NCI-H1694 treated with DMSO at 0.1 percent for 48 hours (cell line): ENCODE data around the gene GNAZ.
A peak's percentile ranks its signal among the peaks of the same experiment; 100 is the strongest.

ENCODE experiments used
- DNase-seq: peaks from one replicate; lab custom pipeline; 2025; lab: John Stamatoyannopoulos, UW

Gene GNAZ

DNA sequence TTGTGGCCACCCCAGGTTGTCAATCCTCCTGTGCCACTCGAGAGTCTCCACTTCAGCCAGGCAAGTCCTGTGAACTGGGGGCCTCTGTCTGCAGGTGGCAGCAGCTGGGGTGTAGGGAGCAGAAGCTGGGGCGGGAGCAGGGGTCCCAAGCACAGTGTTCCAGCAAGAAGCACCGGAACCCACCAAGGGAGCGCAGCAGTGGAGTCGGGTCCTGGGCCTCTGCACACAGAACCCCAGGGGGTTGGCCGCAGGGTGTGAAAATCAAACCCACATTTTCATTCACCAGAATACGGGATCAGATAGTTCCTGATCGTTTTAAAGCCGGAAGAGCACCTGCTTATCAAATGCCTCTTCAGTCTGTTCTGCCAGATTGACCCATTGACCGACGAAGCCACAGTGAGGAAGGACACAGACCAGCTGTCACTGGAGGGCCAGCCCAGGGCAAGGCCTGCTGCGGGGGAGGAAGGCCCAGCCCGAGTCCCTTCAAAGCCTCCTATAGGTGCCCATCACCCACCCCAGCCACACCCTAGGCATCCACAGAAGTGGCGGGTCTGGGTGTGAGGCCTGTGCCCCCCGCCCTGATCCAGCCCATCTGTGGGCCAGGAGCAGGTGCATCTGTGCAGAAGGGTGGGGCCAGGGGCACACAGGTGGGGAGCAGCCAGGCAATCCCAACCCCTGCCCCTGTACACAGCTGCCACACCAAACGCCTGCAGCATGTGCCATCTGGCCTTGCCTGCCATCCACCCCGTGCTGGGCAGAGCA, 37.3 kb downstream of the GNAZ start:
- peak; percentile 45 for DNase-seq

DNA sequence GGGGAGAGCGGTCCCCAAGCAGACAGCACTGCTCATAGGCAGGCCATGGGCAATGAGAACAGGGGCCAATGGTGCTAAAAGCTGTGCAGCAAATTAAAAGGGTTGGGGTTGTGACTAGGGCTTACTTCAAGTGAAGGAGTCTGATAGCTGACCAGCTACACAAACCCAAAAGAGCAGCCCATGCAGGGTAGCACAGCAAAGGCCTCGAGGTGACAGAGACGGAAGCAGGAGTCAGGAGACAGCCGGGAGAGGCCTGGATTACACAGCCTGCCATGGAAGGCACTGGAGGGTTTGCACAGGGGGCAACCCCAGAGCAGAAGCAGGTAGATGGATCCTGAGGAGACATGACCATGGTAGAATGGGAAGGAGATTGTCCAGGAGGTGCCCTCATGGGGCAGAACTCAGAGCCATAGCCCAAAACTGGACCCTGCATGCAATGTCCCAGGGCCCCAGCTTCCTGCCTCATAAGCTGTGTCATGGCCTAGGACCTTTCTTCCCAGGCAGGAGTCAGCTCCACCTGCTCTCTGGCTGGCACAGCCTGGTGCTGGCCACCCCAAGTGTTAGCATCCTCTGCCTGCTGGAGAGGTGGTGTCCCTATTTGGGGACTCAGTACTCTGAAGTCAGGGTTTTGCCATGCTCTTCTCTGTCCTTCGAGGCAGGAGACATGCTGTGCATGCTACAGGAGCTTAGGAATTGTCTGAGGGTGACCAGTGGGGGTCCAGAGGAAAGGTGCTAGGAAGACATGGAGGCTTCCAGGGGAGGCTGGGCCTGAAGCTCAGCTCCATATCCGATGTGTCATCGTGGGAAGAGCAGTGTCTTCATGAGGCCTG, 38.1 kb downstream of the GNAZ start:
- DNase-seq, result no peak

DNA sequence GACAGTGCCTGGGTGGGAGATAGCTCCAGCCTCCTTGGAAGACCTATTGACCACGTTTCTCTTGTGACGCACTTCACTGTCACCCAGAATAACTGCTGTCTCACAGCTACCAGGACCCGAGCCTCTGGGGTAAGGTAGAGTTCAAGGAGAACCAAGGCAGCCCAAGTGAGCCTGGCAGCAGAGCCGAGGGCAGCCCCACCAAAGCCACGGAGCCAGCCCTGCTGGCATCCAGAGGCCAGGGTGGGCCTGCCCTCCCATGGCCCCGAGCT, 38.7 kb downstream of the GNAZ start:
- no peak for DNase-seq

DNA sequence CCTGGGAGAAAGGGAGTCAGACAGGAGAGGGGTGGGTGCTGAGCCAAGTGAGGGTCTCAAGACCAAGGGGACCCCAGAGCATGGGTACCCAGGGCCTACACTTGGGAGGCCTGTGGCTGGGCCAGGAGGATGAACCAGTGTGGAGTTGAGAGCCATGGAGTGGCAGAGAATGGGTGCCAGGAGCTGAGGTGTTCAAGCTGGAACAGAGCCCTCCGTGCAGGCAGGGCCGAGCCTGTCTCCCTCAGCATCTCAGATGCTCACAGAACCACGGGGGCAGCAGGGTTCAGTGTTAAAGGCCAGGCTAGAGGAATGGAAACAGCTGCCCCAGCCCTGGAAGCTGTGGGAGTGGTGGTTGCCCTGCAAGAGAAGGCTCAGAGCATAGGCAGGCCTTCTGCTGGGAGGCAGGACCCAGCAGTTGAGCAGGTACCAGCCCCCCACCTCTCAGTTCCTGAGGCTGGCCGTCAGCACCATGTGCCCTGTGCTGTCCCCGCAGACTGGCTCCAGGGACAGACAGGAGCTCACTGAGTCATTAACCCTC, 39.2 kb downstream of the GNAZ start:
- DNase-seq, result no peak

DNA sequence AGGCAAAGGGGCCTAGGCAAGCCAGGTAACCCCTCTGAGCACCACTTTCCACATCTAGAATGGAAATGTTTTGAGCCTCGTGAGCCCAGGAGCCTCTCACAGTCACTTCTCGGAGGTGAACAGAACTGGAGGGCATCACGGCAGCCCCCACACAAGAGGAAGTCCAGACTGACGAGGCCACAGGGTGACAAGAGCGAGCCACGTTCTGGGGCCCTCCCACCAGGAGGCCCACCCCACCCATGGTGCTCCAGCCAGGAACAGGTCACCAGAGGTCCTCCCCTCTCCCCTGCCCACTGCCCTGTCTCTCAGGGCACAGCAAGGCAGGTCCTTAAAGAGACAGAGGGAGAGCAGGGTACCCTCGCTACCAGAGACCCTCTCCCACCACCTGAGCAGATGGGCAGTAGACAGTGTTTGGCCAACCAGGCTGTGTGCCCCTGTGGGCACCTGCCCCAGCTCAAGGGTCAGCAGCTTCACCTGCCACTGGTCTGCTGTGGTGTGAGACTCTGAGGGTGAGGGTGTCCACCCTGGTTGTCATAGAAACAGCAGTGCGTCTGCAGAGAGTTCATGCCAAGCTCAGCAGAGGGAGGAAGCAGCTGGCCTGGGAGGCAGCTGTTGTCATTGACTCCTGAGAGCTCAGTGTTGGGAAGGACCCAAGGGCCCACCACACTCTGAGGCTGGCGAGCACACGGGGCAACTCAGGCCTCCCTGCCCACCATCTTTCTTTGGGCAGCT, 40.0 kb downstream of the GNAZ start:
- DNase-seq, result no peak

DNA sequence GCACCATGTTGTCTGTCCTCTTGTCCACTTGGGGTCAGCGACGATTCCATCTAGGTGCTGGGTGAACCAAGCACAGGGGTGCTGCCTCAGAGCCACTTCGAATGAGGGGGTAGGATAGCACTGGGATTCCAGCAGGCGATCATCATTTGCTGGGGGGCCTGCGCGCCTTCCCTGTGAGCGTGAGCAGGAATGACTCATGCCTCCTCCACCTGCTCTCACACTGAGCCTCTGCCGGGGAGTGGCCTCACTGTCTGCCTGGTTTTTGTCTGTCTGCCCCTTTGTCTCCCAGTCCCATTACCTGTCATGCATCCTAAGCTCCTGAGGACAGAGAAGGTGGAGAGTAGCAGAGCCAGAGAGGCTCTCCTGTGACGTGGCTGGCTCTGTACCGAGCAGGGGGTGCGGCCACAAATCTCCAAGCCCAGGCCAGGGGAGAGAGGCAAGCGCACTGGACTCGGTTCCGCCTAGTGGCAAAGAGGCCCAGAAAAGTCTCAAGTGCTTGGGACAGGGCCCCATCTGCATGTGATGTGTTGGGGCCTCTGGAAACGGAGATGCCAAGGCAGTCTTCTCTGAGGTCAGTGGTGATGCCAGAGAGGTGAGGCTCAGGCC, 40.7 kb downstream of the GNAZ start:
- peak; percentile 14 for DNase-seq

DNA sequence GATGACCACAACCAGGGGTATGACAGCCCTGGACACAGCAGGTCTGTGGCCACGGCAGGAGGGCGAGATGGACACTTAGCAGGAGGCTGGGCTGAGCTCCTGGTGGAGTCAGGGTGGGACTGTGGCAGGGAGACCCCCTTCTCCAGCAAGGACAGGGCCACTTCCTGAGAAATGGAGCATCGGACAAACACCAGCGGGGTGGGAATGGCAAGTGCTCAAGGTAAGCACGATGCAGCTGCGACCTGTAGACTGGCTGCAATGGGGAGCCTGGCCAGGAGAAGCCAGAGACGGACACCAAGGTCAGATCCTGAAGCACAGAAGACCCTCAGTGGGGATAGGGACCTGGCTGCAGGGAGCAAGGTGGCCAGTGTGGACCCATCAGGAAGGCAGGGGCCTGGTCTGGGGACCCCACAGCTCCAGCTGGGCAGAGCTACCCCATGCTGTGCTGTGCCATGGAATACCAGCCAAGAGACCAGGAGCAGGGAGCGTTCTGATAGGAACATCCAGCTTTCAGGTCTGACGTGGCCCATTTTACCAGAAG, 42.2 kb downstream of the GNAZ start:
- no peak for DNase-seq

DNA sequence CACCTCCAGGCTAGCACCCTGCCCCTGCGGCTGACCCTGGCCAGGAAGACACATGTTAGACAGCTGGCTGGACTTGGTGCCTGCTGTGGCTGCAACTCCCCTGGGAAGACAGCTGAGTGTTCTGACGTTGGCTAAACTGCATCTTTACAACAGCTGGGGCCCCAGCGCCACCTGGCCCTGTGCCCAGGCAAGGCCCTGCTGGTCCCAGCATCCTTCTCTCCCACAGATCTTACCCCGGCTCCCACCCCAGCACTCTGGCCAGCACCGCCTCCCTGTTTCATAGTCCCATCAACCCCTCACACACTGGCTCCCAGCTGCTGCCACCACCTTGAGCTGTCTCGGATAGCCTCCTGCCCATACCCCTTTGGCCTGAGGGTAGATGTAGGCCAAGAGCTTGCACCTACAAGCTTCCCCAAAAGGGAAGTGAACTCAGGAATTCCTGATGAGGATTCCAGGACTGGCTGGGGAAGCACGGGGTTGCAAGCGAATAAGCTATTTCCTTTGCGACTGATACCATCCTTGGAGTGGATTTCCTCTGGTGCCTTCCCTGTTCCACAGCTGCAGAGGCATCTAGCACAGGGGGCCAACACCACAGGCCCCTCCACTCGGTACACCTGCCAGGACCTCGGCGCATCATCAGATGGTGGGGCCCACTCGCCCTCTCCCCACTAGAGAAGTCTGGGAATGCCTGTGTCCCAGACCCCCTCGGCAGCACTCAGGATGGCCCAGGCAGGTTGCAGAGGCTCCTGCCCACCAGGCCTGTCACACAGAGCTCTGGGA, 42.9 kb downstream of the GNAZ start:
- peak; percentile 79 for DNase-seq

DNA sequence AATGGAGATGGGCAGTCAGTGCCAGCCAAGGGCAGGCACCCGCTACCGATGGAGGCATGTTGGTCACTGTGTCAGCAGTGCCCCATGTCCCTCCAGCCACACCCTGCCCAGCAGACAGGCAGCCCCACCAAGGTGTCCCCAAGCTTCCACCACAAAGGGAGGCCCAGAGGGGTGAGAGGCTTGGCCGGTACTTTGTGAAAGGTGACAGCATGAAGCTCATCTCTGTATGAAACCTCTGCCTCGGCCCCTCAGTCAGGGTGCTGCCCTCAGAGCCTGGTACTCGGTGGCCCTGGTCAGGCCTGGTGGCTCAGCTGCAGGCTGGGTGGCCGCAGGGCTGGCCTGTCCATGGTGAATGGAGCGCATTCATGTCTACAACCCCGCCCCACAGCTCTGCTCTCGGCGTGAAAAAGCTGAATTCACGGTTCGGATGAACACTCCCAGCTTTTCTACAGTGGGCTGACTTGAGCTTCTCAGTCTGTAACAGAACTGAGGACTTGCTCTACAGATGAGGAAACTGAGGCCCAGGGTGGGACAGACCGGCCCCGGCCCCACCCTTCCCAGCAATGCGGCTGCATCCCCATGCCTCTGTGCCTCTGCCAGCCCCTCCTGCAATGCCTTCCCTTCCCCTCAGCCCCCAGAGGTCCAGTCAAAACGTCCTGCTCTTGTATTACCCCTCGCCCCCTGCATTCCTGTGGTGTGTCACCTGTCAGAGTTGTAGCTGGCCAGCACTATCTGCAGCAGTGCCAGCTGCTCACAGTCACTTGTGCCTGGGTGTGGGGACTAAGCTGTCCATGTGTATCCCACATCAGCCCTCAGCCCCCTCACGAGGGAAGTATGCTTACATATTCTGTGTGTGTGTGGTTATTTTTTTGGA, 43.8 kb downstream of the GNAZ start:
- no peak for DNase-seq

DNA sequence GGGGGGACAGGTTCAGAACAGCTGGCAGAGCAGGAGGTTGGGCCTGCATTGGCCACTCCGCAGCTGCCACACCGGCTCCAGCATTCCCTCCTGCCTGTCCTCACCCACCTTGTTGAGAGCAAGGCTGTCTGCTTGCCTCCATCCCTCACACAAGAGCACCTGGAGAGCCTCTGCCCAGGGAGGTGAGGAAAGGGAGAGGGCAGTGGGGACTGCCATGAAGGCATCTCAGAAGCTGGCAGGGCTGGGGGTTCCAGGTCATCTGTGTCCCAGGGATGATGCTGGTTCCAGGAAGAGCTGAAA, 44.4 kb downstream of the GNAZ start:
- no peak for DNase-seq

DNA sequence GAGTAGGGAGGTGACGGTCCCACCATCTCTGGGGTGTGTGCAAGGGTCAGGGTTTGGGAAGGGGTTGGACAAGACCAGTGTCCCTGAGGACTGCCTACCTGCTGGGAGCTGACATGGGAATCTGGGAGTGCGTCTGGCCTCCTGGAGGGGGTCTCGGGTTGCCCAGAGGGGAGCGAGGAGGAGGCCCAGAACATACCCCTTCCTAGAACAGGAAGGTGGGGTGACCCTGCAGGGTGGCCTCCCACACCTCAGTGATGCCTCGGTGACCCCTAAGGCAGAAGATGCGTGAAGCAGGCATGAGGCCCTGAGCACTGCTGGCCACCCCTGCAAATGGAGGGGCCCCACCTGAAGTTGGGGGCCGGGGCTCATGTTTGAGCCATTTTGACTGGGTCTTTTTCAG, 45.0 kb downstream of the GNAZ start:
- DNase-seq, result no peak

DNA sequence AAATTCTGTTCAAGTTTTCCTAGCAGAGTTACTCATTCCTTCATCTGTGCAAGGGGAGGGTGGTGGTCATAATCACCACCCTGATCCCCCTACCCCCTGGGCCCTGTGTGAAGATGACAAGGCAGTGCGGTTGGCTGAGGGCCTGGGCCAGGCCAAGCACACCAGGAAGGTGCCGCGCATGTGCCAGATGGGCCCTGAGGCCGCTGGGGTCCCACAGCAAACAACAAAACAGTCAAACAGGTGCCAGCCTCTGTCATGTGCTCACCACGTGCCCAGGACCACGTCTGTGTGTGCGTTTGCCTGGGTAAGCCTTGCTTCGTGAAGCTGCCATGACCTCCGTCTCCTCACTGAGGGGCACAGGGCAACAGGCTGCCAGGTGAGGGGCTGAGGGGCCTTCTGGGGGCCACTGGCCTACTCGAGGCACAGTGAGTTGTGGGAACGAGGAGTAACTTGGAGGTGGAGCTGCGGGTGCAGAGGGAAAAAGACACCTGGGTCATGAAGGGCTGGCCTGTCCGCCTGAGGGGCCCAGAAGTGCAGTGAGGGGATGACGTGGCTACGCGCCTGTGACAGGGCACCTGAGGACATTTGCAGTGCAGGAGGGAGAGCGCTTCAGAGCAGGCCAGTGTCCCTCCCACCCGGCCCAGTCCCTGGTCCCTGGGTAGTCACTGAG, 45.6 kb downstream of the GNAZ start:
- no peak for DNase-seq

DNA sequence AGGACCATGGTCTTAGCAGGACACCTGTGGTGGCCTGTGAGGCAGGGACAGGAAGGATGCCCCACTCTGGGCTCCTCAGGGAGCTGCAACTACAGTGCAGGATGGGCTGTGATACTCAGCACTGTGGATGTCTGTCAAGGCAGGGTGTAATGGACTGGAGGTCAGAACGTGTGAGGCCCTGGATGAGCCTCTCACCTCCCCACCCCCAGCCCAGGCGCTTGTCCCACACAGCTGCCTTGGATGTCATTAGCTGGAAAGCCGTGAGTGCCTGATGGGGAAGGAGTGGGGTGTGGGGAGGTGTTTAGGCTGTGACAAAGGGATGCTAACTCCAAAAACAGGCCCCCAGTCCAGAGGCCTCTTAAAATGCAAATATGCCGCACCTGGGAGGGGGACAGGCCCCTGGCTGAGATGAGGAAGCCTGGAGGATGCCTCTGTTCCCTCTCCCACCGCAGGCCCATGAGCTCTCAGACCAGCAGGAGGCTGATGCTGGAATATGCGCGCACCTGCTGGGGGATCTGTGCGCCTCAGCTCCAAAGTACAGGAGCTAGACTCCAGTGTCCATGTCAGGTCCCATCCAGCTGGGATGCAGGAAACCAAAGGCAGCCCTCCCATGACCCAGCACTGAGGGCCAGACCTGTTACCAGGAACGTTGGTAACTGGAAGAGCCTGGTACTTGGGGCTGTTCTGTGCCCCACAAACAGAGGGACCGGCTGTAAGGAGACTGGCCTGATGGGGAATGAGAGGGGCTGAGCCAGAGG, 46.4 kb downstream of the GNAZ start:
- no peak for DNase-seq

DNA sequence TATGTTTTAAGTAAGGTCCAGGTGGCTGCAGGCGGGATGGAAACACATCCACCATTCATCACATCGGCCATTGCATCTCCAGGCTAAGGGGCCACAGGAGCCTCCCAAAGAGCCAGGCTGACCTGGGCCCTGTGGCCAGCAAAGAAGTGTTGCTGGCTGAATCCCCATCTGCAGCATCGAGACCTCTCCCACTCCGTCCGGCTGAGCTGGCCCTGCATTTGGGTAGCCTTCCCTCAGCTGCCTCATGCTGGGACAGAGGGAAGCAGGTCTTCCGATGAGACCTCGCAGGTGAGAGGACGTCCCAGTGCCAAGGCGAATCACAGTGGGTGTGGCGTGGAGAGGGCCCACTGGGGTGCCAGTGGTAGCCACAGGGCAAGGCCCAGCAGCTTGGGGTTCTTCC, 47.0 kb downstream of the GNAZ start:
- no peak for DNase-seq

DNA sequence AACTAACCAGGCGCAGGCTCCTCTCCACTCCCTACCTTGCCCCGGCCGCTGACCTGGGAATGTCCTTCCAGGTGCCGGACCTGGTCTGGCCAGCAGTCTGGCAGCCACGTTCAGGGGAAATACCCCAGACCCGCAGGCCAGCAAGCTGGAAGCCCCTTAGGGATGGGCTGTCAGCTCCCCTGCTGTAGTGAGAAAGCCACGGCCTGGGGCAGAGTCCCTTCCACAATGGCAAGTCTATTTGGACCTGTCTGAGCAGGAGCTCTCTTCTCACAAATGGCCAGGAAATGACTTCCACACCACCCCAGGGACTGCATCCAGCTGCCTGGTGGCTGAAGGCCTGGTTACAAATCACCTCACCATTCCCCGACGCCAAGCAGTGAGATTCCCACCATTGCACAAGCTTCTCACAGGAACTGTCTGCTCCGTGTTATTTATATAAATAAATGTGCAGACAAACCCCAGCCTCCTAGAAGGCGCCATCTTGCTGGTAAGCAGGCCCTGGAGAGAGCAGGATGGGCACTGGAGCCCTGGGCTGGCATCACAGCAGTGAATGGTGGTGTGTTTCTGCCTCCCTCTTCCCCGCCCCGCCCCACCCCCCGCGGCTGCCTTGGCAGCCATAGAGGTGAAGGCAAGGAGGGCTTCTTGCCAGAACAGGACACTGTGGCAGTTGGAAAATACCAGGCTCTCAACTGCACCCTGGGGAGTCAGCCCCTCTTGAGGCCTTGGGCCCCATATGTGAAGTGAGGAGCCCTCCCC, 47.8 kb downstream of the GNAZ start:
- no peak for DNase-seq

DNA sequence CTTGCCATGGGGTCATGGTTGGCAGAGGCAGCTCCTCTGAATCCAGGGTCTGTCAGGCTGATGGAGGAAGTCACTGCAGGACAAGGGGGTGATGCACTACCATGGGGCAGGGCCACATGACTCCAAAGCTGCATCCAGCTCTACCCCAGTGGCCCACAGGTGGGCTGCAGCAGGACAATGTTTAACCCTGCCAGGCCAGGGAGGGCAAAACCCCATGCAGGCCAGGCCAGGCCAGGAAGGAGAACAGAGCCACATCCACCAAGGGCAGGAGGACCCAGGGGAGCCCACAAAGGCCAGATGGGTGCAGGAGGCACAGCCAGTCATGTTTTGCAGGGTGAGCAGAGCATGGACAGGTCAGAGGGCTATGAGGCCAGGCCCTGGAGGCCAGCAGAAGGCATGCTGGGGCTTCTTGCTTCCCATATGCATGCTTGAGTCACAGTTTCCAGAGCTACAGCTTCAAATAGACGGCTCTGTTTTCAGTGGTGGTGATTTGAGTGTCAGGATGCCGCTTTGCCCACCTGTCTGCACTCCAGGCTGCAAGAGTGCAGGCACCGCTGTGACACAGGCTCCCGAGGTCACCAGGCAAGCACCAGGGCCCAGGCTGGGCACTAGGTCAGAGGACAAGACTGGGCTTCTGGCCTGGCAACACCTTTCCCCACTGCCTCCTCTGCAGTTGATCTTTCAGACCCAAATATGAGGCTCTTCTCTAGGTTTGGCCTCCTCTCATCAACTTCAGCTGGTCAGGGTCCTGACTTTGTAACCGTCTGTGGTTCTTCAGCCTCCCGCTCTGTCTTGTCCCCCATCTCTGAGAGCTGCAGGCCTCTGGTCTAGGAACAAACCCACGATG, 48.6 kb downstream of the GNAZ start:
- no peak for DNase-seq
